A673 (cell line): Measurements from ENCODE around the gene MFRP. TPM values are rescaled to one million over a fixed set of nuclear protein-coding genes. Genes with fewer than 3 reads are reported as not detected.
A peak's percentile ranks its signal among the peaks of the same experiment; 100 is the strongest.

ENCODE experiments used
- BruUV-seq: library from RNA; stranded (reverse); fragments of 400-500 nt; replicated peaks from 2 replicates; lab custom pipeline; 2021; lab: Mats Ljungman, UMichigan
- CTCF ChIA-PET: fragments of 300-600 bp; sonication (Branson Sonifier 250); formaldehyde crosslinking; loops from one replicate; lab custom pipeline; 2022; ENCODE audit warnings: antibody characterized with exemption; lab: Charles Lee
- POLR2A ChIA-PET: fragments of 300-600 bp; sonication (Branson Sonifier 250); formaldehyde crosslinking; loops from one replicate; lab custom pipeline; 2022; ENCODE audit warnings: antibody characterized with exemption; ENCODE audit not compliant: low non-redundant PET; lab: Charles Lee
- DNase-seq: peaks from one replicate; pipeline ENCODE4 v3.0.0-alpha.2; 2015; ENCODE audit warnings: low spot score
- H3K27ac ChIP-seq: fragments of 200-600 bp; sonication (generic); 2 replicates; pipeline ENCODE4 v1.5.1; 2016; ENCODE audit warnings: mixed run types, low read depth, mild to moderate bottlenecking, mixed read lengths, antibody characterized with exemption, low read length; ENCODE audit not compliant: poor library complexity, severe bottlenecking
- H3K27me3 ChIP-seq: fragments of 200-600 bp; sonication (generic); replicated peaks from 2 replicates; pipeline ENCODE4 v1.6.1; 2017; ENCODE audit warnings: mixed run types, low read depth, mild to moderate bottlenecking, mixed read lengths, antibody characterized with exemption, low read length; ENCODE audit not compliant: insufficient read depth, poor library complexity
- H3K36me3 ChIP-seq: fragments of 200-600 bp; sonication (generic); 2 replicates; pipeline ENCODE4 v1.6.1; 2016; ENCODE audit warnings: mixed run types, mild to moderate bottlenecking, mixed read lengths, antibody characterized with exemption, low read length; ENCODE audit not compliant: insufficient read depth, poor library complexity, severe bottlenecking
- H3K4me1 ChIP-seq: fragments of 200-600 bp; sonication (generic); 2 replicates; pipeline ENCODE4 v1.6.1; 2017; ENCODE audit warnings: mixed run types, mild to moderate bottlenecking, mixed read lengths, antibody characterized with exemption, low read length; ENCODE audit not compliant: insufficient read depth, poor library complexity, severe bottlenecking
- H3K4me3 ChIP-seq: fragments of 200-600 bp; sonication (generic); 2 replicates; pipeline ENCODE4 v1.5.1; 2016; ENCODE audit warnings: low read depth, mixed run types, mild to moderate bottlenecking, mixed read lengths, low read length; ENCODE audit not compliant: poor library complexity, severe bottlenecking
- H3K9me3 ChIP-seq: fragments of 200-600 bp; sonication (generic); 2 replicates; pipeline ENCODE4 v1.6.1; 2016; ENCODE audit warnings: mixed run types, low read depth, mild to moderate bottlenecking, mixed read lengths, antibody characterized with exemption, low read length; ENCODE audit not compliant: poor library complexity, severe bottlenecking
- CTCF ChIP-seq: fragments of 300-800, 200-600 bp; sonication (generic); conservative IDR thresholded peaks from 2 replicates; pipeline ENCODE4 v1.5.1; 2017; ENCODE audit warnings: low read depth, mild to moderate bottlenecking, antibody characterized with exemption, low read length, moderate library complexity, mixed read lengths
- EZH2 ChIP-seq: fragments of 200-600 bp; sonication (generic); IDR thresholded peaks from 2 replicates; pipeline ENCODE4 v1.6.1; 2017; ENCODE audit warnings: borderline replicate concordance, low read depth, mild to moderate bottlenecking, mixed read lengths, antibody characterized with exemption, low read length; ENCODE audit not compliant: poor library complexity, severe bottlenecking
- intact Hi-C: fragments of 100-400 bp; cut with micrococcal nuclease; formaldehyde crosslinking; loops from one replicate; pipeline ENCODE4 v1.10.0; 2022; ENCODE audit not compliant: unreplicated experiment
- total RNA-seq: library from RNA; stranded (reverse); gene quantifications from 2 replicates; pipeline ENCODE4 v1.2.3, GENCODE V29; 2021

MFRP gene
- total RNA-seq, 1 experiment from 2014 or later: not detected

GRCh38 chr11:119339589-119340334, 6.7 kb downstream of the MFRP start:
- Histone ChIP-seq H3K9me3 (no peaks in the 10 kb centered on the region), H3K36me3 (peaks cover 12% of the 10 kb centered on the region), H3K27me3 (peaks cover 16% of the 10 kb centered on the region), H3K27ac (peak overlapping the region; percentile 48), H3K4me3 (peak overlapping the region; percentile 58), H3K4me1 (peaks cover 44% of the 10 kb centered on the region)
- POLR2A ChIA-PET: no interaction called here
- no TSS peak for BruUV-seq
- DNase-seq: peak; percentile 58
- peak; percentile 58 for TF ChIP-seq EZH2
- TF ChIP-seq CTCF: peak; percentile 90
- intact Hi-C loops: loop anchor here (5.0 to 10.0 kb wide), 2 partner anchors 43 to 435 kb away; partner anchors contain the start of gene USP2
- CTCF ChIA-PET: interaction anchor here (0.5 to 4.2 kb wide), 11 partner anchors 10 to 273 kb away, joined by 3 to 40 read pairs (median 3); partner anchors contain the start of genes MCAM and USP2

GRCh38 chr11:119338965-119339588, 7.4 kb downstream of the MFRP start:
- intact Hi-C loops: loop anchor here (5.0 to 10.0 kb wide), 2 partner anchors 43 to 434 kb away; partner anchors contain the start of gene USP2

More at GRCh38 chr11:119338965-119339588, 7.4 kb downstream of the MFRP start:
- H3K27me3 ChIP-seq: peaks cover 16% of the 10 kb centered on the region
- H3K27ac ChIP-seq: no peak overlapping the region
- ChIA-PET POLR2A (no interaction called here), CTCF (interaction anchor here (0.5 to 4.2 kb wide), 15 partner anchors 9 to 272 kb away, joined by 3 to 40 read pairs (median 7); partner anchors contain the start of genes DPAGT1, MCAM and VPS11)
- DNase-seq: no peak
- TF ChIP-seq CTCF (no peak), EZH2 (no peak)
- peaks cover 12% of the 10 kb centered on the region for H3K36me3 ChIP-seq
- no TSS peak for BruUV-seq
- H3K9me3 ChIP-seq: no peaks in the 10 kb centered on the region
- H3K4me1 ChIP-seq: peaks cover 44% of the 10 kb centered on the region
- H3K4me3 ChIP-seq: peak overlapping the region; percentile 58
